GM23338 (cell line): ENCODE results near the gene LINGO1. TPM values are rescaled to one million over a fixed set of nuclear protein-coding genes. Genes with fewer than 3 reads are reported as not detected.
A peak's percentile ranks its signal among the peaks of the same experiment; 100 is the strongest.

Experiments
- ATAC-seq: fragments of 200-7000 bp; cut with Tn5 transposase; 3 replicates; pipeline ENCODE4 v1.9.1; 2020
- DNase-seq: peaks from one replicate; pipeline ENCODE4 v3.0.0-alpha.2; 2015; ENCODE audit warnings: low spot score
- H2AFZ ChIP-seq: fragments of 200-600 bp; sonication (generic); 2 replicates; pipeline ENCODE4 v1.8.0; 2016; ENCODE audit warnings: antibody characterized with exemption, mild to moderate bottlenecking, moderate library complexity
- H3F3A ChIP-seq: fragments of 200-600 bp; sonication (generic); replicated peaks from 2 replicates; pipeline ENCODE4 v1.8.0; 2017; ENCODE audit warnings: antibody characterized with exemption, mixed run types, low read depth
- H3K27ac ChIP-seq: fragments of 200-600 bp; sonication (generic); 2 replicates; pipeline ENCODE4 v1.6.1; 2016; ENCODE audit warnings: low read depth
- H3K27me3 ChIP-seq: fragments of 200-600 bp; sonication (generic); 2 replicates; pipeline ENCODE4 v1.8.0; 2016; ENCODE audit warnings: mild to moderate bottlenecking, mixed run types, moderate library complexity; ENCODE audit not compliant: insufficient read depth
- H3K36me3 ChIP-seq: fragments of 200-600 bp; sonication (generic); 2 replicates; pipeline ENCODE4 v1.8.0; 2016; ENCODE audit warnings: mild to moderate bottlenecking; ENCODE audit not compliant: insufficient read depth
- H3K4me1 ChIP-seq: fragments of 200-600 bp; sonication (generic); 2 replicates; pipeline ENCODE4 v1.8.0; 2016; ENCODE audit warnings: mild to moderate bottlenecking, moderate library complexity; ENCODE audit not compliant: insufficient read depth
- H3K4me2 ChIP-seq: fragments of 200-600 bp; sonication (generic); 2 replicates; pipeline ENCODE4 v1.7.1; 2017; ENCODE audit warnings: mixed run types
- H3K4me3 ChIP-seq: fragments of 200-600 bp; sonication (generic); 2 replicates; pipeline ENCODE4 v1.6.1; 2016; ENCODE audit warnings: mixed run types
- H3K79me2 ChIP-seq: fragments of 200-600 bp; sonication (generic); replicated peaks from 2 replicates; pipeline ENCODE4 v1.8.0; 2017; ENCODE audit warnings: mild to moderate bottlenecking; ENCODE audit not compliant: insufficient read depth
- H3K9me2 ChIP-seq: fragments of 200-600 bp; sonication (generic); 2 replicates; pipeline ENCODE4 v1.8.0; 2017; ENCODE audit not compliant: insufficient read depth
- H4K20me1 ChIP-seq: fragments of 200-600 bp; sonication (generic); replicated peaks from 2 replicates; pipeline ENCODE4 v1.8.0; 2017; ENCODE audit warnings: mild to moderate bottlenecking; ENCODE audit not compliant: insufficient read depth
- H3K27ac Mint-ChIP-seq: 2 replicates; pipeline ENCODE4 v1.8.0; 2020; ENCODE audit warnings: inconsistent platforms, mild to moderate bottlenecking, moderate library complexity, mixed read lengths
- H3K27me3 Mint-ChIP-seq: 3 replicates; pipeline ENCODE4 v1.8.0; 2022; ENCODE audit warnings: low read depth, mild to moderate bottlenecking, moderate library complexity, mixed read lengths, inconsistent platforms; ENCODE audit not compliant: insufficient read depth, poor library complexity
- H3K36me3 Mint-ChIP-seq: 3 replicates; pipeline ENCODE4 v1.8.0; 2021; ENCODE audit warnings: low read depth, mild to moderate bottlenecking, inconsistent platforms, moderate library complexity, mixed read lengths
- H3K4me1 Mint-ChIP-seq: 3 replicates; pipeline ENCODE4 v1.8.0; 2020; ENCODE audit warnings: mild to moderate bottlenecking, inconsistent platforms, mixed read lengths
- H3K4me3 Mint-ChIP-seq: 3 replicates; pipeline ENCODE4 v1.8.0; 2021; ENCODE audit warnings: moderate library complexity, mild to moderate bottlenecking, inconsistent platforms, mixed read lengths
- H3K9me3 Mint-ChIP-seq: 3 replicates; pipeline ENCODE4 v1.8.0; 2020; ENCODE audit warnings: moderate library complexity, mild to moderate bottlenecking, inconsistent platforms, mixed read lengths
- CREB1 ChIP-seq: fragments of 250-450 bp; sonication (Bioruptor Pico); IDR thresholded peaks from 2 replicates; pipeline ENCODE4 v1.5.0; 2020; ENCODE audit warnings: low read depth, mild to moderate bottlenecking, moderate library complexity
- CTCF ChIP-seq, 2 experiments: fragments of 200-600 bp in 1 of 2; sonication (generic) in 1 of 2; conservative IDR thresholded peaks; 2 replicates each; pipeline versions ENCODE4 v1.5.1 to v1.6.1; 2016 to 2017; ENCODE audit warnings: antibody characterized with exemption in 2 of 2, low read depth in 2 of 2, mild to moderate bottlenecking in 2 of 2, moderate library complexity in 1 of 2
- EZH2 ChIP-seq: fragments of 200-600 bp; sonication (generic); IDR thresholded peaks from one replicate; pipeline ENCODE4 v1.8.0; 2017; ENCODE audit warnings: antibody characterized with exemption, mild to moderate bottlenecking, low read depth; ENCODE audit not compliant: unreplicated experiment
- EZH2phosphoT487 ChIP-seq: fragments of 200-600 bp; sonication (generic); IDR thresholded peaks from one replicate; pipeline ENCODE4 v1.8.1; 2018; ENCODE audit warnings: antibody characterized with exemption; ENCODE audit not compliant: unreplicated experiment
- JUNB ChIP-seq: IDR thresholded peaks from one replicate; pipeline ENCODE4 v1.6.1; 2016; ENCODE audit warnings: antibody characterized with exemption; ENCODE audit not compliant: unreplicated experiment
- NANOG ChIP-seq: IDR thresholded peaks from 2 replicates; pipeline ENCODE4 v1.6.1; 2016; ENCODE audit warnings: antibody characterized with exemption, borderline replicate concordance
- POLR2AphosphoS5 ChIP-seq: IDR thresholded peaks from 2 replicates; pipeline ENCODE4 v1.6.1; 2016; ENCODE audit warnings: antibody characterized with exemption, low read depth
- STAT1 ChIP-seq: IDR thresholded peaks from one replicate; pipeline ENCODE4 v1.6.1; 2016; ENCODE audit warnings: antibody characterized with exemption; ENCODE audit not compliant: unreplicated experiment
- ZNF114 ChIP-seq: fragments of 250-450 bp; sonication (Bioruptor Pico); IDR thresholded peaks from 2 replicates; pipeline ENCODE4 v1.5.0; 2020; ENCODE audit warnings: mild to moderate bottlenecking, moderate library complexity
- ZNF331 ChIP-seq: fragments of 250-450 bp; sonication (Bioruptor Pico); IDR thresholded peaks from 2 replicates; pipeline ENCODE4 v1.5.0; 2020; ENCODE audit warnings: low read depth, mild to moderate bottlenecking, moderate library complexity
- polyA plus RNA-seq: library from polyadenylated mRNA; unstranded; fragments of >200 nt; fragmentation: Nextera tagmentation; extraction: Ambion mirVana; gene quantifications from 2 replicates; pipeline ENCODE4 v1.2.1, GENCODE V29; 2016
- total RNA-seq: library from RNA; depleted of rRNA; stranded (reverse); fragments of >200 nt; shearing (Covaris generic); gene quantifications from 2 replicates; pipeline ENCODE4 v1.2.3, GENCODE V29; 2014
- TF ChIP-seq, protein P1 (sequence below): fragments of 250-450 bp; sonication (Bioruptor Pico); IDR thresholded peaks from 2 replicates; pipeline ENCODE4 v1.5.0; 2020; ENCODE audit warnings: mild to moderate bottlenecking, moderate library complexity
- TF ChIP-seq, protein P2 (sequence below): IDR thresholded peaks from 2 replicates; pipeline ENCODE4 v1.6.1; 2016; ENCODE audit warnings: antibody characterized with exemption
- TF ChIP-seq, protein P3 (sequence below): IDR thresholded peaks from one replicate; pipeline ENCODE4 v1.6.1; 2018; ENCODE audit warnings: antibody characterized with exemption; ENCODE audit not compliant: unreplicated experiment

The LINGO1 gene
- total and polyA plus RNA-seq, 2 experiments from 2014 or later = 16.9 to 63.1 TPM

DNA sequence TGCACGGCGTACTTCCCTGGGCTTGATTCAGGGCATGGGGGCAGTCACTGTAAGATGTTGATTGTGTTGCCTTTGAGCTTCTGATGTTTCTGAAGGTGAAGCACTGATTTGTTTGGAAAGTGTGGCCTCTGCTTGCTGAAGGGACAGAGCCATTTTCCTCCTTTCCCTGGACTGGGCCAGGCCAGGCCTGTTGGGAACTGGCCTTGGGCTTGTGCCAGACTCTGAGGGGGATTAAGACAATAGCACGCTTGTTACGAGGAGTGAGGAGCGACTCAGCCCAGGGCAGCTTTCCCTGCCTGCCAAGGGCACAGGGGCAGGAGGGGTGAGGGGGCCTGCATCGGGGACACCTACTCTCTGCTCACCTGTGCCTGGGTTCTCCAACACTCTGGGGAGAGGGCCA is 42.9 kb downstream of the LINGO1 start:
- Mint-ChIP-seq H3K36me3 (no peaks in the 10 kb centered on the region; the same call in 2 of the 3 replicates), H3K27ac (no peak overlapping the region), H3K27me3 (peaks cover 16% of the 10 kb centered on the region), H3K9me3 (no peaks in the 10 kb centered on the region), H3K4me3 (no peak overlapping the region), H3K4me1 (peaks cover 17% of the 10 kb centered on the region)
- no peaks in the 10 kb centered on the region for H3K79me2 ChIP-seq
- no peak overlapping the region for H3K4me2 ChIP-seq
- H3K9me2 ChIP-seq = no peaks in the 10 kb centered on the region
- no peak overlapping the region for H3K4me3 ChIP-seq
- TF ChIP-seq JUNB (no peak), NANOG (no peak), ZNF114 (CRISPR knock-in tag) (no peak), EZH2 (no peak), POLR2AphosphoS5 (no peak), CTCF (conservative IDR thresholded peaks at IDR 0.05; ENCODE audit: low read depth in 2 of 2) (no peak), ZNF331 (no peak), CREB1 (no peak), STAT1 (no peak), EZH2phosphoT487 (no peak)
- TF ChIP-seq, protein P1, sequence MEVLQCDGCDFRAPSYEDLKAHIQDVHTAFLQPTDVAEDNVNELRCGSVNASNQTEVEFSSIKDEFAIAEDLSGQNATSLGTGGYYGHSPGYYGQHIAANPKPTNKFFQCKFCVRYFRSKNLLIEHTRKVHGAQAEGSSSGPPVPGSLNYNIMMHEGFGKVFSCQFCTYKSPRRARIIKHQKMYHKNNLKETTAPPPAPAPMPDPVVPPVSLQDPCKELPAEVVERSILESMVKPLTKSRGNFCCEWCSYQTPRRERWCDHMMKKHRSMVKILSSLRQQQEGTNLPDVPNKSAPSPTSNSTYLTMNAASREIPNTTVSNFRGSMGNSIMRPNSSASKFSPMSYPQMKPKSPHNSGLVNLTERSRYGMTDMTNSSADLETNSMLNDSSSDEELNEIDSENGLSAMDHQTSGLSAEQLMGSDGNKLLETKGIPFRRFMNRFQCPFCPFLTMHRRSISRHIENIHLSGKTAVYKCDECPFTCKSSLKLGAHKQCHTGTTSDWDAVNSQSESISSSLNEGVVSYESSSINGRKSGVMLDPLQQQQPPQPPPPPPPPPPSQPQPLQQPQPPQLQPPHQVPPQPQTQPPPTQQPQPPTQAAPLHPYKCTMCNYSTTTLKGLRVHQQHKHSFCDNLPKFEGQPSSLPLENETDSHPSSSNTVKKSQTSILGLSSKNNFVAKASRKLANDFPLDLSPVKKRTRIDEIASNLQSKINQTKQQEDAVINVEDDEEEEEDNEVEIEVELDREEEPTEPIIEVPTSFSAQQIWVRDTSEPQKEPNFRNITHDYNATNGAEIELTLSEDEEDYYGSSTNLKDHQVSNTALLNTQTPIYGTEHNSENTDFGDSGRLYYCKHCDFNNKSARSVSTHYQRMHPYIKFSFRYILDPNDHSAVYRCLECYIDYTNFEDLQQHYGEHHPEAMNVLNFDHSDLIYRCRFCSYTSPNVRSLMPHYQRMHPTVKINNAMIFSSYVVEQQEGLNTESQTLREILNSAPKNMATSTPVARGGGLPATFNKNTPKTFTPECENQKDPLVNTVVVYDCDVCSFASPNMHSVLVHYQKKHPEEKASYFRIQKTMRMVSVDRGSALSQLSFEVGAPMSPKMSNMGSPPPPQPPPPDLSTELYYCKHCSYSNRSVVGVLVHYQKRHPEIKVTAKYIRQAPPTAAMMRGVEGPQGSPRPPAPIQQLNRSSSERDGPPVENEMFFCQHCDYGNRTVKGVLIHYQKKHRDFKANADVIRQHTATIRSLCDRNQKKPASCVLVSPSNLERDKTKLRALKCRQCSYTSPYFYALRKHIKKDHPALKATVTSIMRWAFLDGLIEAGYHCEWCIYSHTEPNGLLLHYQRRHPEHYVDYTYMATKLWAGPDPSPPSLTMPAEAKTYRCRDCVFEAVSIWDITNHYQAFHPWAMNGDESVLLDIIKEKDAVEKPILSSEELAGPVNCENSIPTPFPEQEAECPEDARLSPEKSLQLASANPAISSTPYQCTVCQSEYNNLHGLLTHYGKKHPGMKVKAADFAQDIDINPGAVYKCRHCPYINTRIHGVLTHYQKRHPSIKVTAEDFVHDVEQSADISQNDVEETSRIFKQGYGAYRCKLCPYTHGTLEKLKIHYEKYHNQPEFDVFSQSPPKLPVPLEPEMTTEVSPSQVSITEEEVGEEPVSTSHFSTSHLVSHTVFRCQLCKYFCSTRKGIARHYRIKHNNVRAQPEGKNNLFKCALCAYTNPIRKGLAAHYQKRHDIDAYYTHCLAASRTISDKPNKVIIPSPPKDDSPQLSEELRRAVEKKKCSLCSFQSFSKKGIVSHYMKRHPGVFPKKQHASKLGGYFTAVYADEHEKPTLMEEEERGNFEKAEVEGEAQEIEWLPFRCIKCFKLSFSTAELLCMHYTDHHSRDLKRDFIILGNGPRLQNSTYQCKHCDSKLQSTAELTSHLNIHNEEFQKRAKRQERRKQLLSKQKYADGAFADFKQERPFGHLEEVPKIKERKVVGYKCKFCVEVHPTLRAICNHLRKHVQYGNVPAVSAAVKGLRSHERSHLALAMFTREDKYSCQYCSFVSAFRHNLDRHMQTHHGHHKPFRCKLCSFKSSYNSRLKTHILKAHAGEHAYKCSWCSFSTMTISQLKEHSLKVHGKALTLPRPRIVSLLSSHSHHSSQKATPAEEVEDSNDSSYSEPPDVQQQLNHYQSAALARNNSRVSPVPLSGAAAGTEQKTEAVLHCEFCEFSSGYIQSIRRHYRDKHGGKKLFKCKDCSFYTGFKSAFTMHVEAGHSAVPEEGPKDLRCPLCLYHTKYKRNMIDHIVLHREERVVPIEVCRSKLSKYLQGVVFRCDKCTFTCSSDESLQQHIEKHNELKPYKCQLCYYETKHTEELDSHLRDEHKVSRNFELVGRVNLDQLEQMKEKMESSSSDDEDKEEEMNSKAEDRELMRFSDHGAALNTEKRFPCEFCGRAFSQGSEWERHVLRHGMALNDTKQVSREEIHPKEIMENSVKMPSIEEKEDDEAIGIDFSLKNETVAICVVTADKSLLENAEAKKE = no peak
- TF ChIP-seq, protein P2, sequence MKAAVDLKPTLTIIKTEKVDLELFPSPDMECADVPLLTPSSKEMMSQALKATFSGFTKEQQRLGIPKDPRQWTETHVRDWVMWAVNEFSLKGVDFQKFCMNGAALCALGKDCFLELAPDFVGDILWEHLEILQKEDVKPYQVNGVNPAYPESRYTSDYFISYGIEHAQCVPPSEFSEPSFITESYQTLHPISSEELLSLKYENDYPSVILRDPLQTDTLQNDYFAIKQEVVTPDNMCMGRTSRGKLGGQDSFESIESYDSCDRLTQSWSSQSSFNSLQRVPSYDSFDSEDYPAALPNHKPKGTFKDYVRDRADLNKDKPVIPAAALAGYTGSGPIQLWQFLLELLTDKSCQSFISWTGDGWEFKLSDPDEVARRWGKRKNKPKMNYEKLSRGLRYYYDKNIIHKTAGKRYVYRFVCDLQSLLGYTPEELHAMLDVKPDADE = no peak
- TF ChIP-seq, protein P3, sequence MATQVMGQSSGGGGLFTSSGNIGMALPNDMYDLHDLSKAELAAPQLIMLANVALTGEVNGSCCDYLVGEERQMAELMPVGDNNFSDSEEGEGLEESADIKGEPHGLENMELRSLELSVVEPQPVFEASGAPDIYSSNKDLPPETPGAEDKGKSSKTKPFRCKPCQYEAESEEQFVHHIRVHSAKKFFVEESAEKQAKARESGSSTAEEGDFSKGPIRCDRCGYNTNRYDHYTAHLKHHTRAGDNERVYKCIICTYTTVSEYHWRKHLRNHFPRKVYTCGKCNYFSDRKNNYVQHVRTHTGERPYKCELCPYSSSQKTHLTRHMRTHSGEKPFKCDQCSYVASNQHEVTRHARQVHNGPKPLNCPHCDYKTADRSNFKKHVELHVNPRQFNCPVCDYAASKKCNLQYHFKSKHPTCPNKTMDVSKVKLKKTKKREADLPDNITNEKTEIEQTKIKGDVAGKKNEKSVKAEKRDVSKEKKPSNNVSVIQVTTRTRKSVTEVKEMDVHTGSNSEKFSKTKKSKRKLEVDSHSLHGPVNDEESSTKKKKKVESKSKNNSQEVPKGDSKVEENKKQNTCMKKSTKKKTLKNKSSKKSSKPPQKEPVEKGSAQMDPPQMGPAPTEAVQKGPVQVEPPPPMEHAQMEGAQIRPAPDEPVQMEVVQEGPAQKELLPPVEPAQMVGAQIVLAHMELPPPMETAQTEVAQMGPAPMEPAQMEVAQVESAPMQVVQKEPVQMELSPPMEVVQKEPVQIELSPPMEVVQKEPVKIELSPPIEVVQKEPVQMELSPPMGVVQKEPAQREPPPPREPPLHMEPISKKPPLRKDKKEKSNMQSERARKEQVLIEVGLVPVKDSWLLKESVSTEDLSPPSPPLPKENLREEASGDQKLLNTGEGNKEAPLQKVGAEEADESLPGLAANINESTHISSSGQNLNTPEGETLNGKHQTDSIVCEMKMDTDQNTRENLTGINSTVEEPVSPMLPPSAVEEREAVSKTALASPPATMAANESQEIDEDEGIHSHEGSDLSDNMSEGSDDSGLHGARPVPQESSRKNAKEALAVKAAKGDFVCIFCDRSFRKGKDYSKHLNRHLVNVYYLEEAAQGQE = no peak
- no peaks in the 10 kb centered on the region for H3F3A ChIP-seq
- peaks cover under 1% of the 10 kb centered on the region; the same call in 1 of the 2 replicates for H3K4me1 ChIP-seq
- no peak overlapping the region for H3K27ac ChIP-seq
- H3K36me3 ChIP-seq = no peaks in the 10 kb centered on the region
- ATAC-seq = peak; percentile 32
- H2AFZ ChIP-seq = no peak overlapping the region
- H3K27me3 ChIP-seq = no peaks in the 10 kb centered on the region
- H4K20me1 ChIP-seq = no peaks in the 10 kb centered on the region
- DNase-seq = no peak
